ENCODE data around the gene FBXW7.

DNA sequence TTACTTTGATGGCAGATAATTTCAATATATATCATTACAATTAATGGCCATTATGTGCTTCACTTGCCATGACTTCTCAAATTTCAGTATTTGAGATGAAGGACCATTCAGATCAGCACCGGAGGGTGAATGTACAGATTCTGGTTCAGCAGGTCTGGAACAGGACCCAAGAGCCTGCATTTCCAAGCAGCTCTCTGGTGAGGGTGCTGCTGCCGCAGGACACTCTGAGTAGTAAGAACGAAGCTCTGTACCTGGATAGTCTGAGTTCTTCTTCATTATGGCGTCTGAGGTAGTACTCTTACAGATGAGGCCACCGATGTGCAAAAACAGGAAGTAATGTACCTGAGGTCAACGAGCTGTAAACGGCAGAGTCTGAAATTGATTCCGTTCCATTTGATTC lies 228.2 kb downstream of the FBXW7 start:
- TF ChIP-seq, protein P1, sequence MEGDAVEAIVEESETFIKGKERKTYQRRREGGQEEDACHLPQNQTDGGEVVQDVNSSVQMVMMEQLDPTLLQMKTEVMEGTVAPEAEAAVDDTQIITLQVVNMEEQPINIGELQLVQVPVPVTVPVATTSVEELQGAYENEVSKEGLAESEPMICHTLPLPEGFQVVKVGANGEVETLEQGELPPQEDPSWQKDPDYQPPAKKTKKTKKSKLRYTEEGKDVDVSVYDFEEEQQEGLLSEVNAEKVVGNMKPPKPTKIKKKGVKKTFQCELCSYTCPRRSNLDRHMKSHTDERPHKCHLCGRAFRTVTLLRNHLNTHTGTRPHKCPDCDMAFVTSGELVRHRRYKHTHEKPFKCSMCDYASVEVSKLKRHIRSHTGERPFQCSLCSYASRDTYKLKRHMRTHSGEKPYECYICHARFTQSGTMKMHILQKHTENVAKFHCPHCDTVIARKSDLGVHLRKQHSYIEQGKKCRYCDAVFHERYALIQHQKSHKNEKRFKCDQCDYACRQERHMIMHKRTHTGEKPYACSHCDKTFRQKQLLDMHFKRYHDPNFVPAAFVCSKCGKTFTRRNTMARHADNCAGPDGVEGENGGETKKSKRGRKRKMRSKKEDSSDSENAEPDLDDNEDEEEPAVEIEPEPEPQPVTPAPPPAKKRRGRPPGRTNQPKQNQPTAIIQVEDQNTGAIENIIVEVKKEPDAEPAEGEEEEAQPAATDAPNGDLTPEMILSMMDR (IDR thresholded peaks at IDR 0.05): no peak
- no peak for TF ChIP-seq POLR2A (IDR thresholded peaks at IDR 0.05)

All from lower leg skin (tissue), 3 donors.